Measurements from ENCODE around the gene TRIM25.

Gene TRIM25

GRCh38 chr17:56936697-56937322, 23.0 kb upstream of the TRIM25 start:
- Histone ChIP-seq H3K4me3 (ENCODE audit: low read length) (no peak overlapping the region), H3K36me3 (ENCODE audit: control insufficient read depth, insufficient read depth, low read length) (no peaks in the 10 kb centered on the region), H3K27me3 (ENCODE audit: control insufficient read depth, insufficient read depth, low read length) (no peaks in the 10 kb centered on the region), H3K4me1 (ENCODE audit: control insufficient read depth, insufficient read depth, low read length) (peaks cover 8% of the 10 kb centered on the region), H3K9ac (ENCODE audit: low read length) (no peak overlapping the region), H3K9me3 (ENCODE audit: control insufficient read depth, low read length) (no peaks in the 10 kb centered on the region)

GRCh38 chr17:56935461-56935860, 21.6 kb upstream of the TRIM25 start:
- no peaks in the 10 kb centered on the region for H3K9me3 ChIP-seq (ENCODE audit: control insufficient read depth, low read length)
- peaks cover 8% of the 10 kb centered on the region for H3K4me1 ChIP-seq (ENCODE audit: control insufficient read depth, insufficient read depth, low read length)
- H3K4me3 ChIP-seq (ENCODE audit: low read length) = no peak overlapping the region
- H3K27me3 ChIP-seq (ENCODE audit: control insufficient read depth, insufficient read depth, low read length) = no peaks in the 10 kb centered on the region
- no peak overlapping the region for H3K9ac ChIP-seq (ENCODE audit: low read length)
- H3K36me3 ChIP-seq (ENCODE audit: control insufficient read depth, insufficient read depth, low read length) = no peaks in the 10 kb centered on the region

- Histone ChIP-seq H3K36me3 (ENCODE audit: control insufficient read depth, insufficient read depth, low read length) (no peaks in the 10 kb centered on the region), H3K4me1 (ENCODE audit: control insufficient read depth, insufficient read depth, low read length) (peaks cover 8% of the 10 kb centered on the region), H3K4me3 (ENCODE audit: low read length) (no peak overlapping the region), H3K27me3 (ENCODE audit: control insufficient read depth, insufficient read depth, low read length) (no peaks in the 10 kb centered on the region), H3K9me3 (ENCODE audit: control insufficient read depth, low read length) (no peaks in the 10 kb centered on the region), H3K9ac (ENCODE audit: low read length) (no peak overlapping the region)
Measured at GRCh38 chr17:56934280-56934679, 20.4 kb upstream of the TRIM25 start.

- Histone ChIP-seq H3K4me1 (ENCODE audit: control insufficient read depth, insufficient read depth, low read length) (peaks cover 8% of the 10 kb centered on the region), H3K9ac (ENCODE audit: low read length) (no peak overlapping the region), H3K9me3 (ENCODE audit: control insufficient read depth, low read length) (no peaks in the 10 kb centered on the region), H3K4me3 (ENCODE audit: low read length) (no peak overlapping the region), H3K27me3 (ENCODE audit: control insufficient read depth, insufficient read depth, low read length) (no peaks in the 10 kb centered on the region), H3K36me3 (ENCODE audit: control insufficient read depth, insufficient read depth, low read length) (no peaks in the 10 kb centered on the region)
Measured at GRCh38 chr17:56933868-56934267, 20.0 kb upstream of the TRIM25 start.

GRCh38 chr17:56933151-56933745, 19.4 kb upstream of the TRIM25 start:
- no peak overlapping the region for H3K4me3 ChIP-seq (ENCODE audit: low read length)
- H3K27me3 ChIP-seq (ENCODE audit: control insufficient read depth, insufficient read depth, low read length) = no peaks in the 10 kb centered on the region
- no peaks in the 10 kb centered on the region for H3K36me3 ChIP-seq (ENCODE audit: control insufficient read depth, insufficient read depth, low read length)
- H3K9me3 ChIP-seq (ENCODE audit: control insufficient read depth, low read length) = no peaks in the 10 kb centered on the region
- no peak overlapping the region for H3K9ac ChIP-seq (ENCODE audit: low read length)
- peaks cover 8% of the 10 kb centered on the region for H3K4me1 ChIP-seq (ENCODE audit: control insufficient read depth, insufficient read depth, low read length)

GRCh38 chr17:56930739-56931337, 17.0 kb upstream of the TRIM25 start:
- H3K4me1 ChIP-seq (ENCODE audit: control insufficient read depth, insufficient read depth, low read length) = no peaks in the 10 kb centered on the region
- no peaks in the 10 kb centered on the region for H3K9me3 ChIP-seq (ENCODE audit: control insufficient read depth, low read length)
- no peak overlapping the region for H3K9ac ChIP-seq (ENCODE audit: low read length)
- H3K4me3 ChIP-seq (ENCODE audit: low read length) = no peak overlapping the region
- H3K27me3 ChIP-seq (ENCODE audit: control insufficient read depth, insufficient read depth, low read length) = no peaks in the 10 kb centered on the region
- no peaks in the 10 kb centered on the region for H3K36me3 ChIP-seq (ENCODE audit: control insufficient read depth, insufficient read depth, low read length)

GRCh38 chr17:56929362-56929969, 15.6 kb upstream of the TRIM25 start:
- H3K9me3 ChIP-seq (ENCODE audit: control insufficient read depth, low read length) = no peaks in the 10 kb centered on the region
- H3K4me3 ChIP-seq (ENCODE audit: low read length) = no peak overlapping the region
- H3K4me1 ChIP-seq (ENCODE audit: control insufficient read depth, insufficient read depth, low read length) = no peaks in the 10 kb centered on the region
- H3K27me3 ChIP-seq (ENCODE audit: control insufficient read depth, insufficient read depth, low read length) = no peaks in the 10 kb centered on the region
- H3K36me3 ChIP-seq (ENCODE audit: control insufficient read depth, insufficient read depth, low read length) = no peaks in the 10 kb centered on the region
- H3K9ac ChIP-seq (ENCODE audit: low read length) = no peak overlapping the region

- H3K36me3 ChIP-seq (ENCODE audit: control insufficient read depth, insufficient read depth, low read length) = no peaks in the 10 kb centered on the region
- no peak overlapping the region for H3K9ac ChIP-seq (ENCODE audit: low read length)
- H3K27me3 ChIP-seq (ENCODE audit: control insufficient read depth, insufficient read depth, low read length) = no peaks in the 10 kb centered on the region
- no peaks in the 10 kb centered on the region for H3K4me1 ChIP-seq (ENCODE audit: control insufficient read depth, insufficient read depth, low read length)
- no peak overlapping the region for H3K4me3 ChIP-seq (ENCODE audit: low read length)
- H3K9me3 ChIP-seq (ENCODE audit: control insufficient read depth, low read length) = no peaks in the 10 kb centered on the region
Measured at GRCh38 chr17:56928586-56928985, 14.7 kb upstream of the TRIM25 start.

- Histone ChIP-seq H3K4me1 (ENCODE audit: control insufficient read depth, insufficient read depth, low read length) (no peaks in the 10 kb centered on the region), H3K9me3 (ENCODE audit: control insufficient read depth, low read length) (no peaks in the 10 kb centered on the region), H3K9ac (ENCODE audit: low read length) (no peak overlapping the region), H3K27me3 (ENCODE audit: control insufficient read depth, insufficient read depth, low read length) (no peaks in the 10 kb centered on the region), H3K4me3 (ENCODE audit: low read length) (no peak overlapping the region), H3K36me3 (ENCODE audit: control insufficient read depth, insufficient read depth, low read length) (no peaks in the 10 kb centered on the region)
Measured at GRCh38 chr17:56926704-56927103, 12.9 kb upstream of the TRIM25 start.

GRCh38 chr17:56926270-56926669, 12.4 kb upstream of the TRIM25 start:
- no peak overlapping the region for H3K9ac ChIP-seq (ENCODE audit: low read length)
- no peak overlapping the region for H3K4me3 ChIP-seq (ENCODE audit: low read length)
- no peaks in the 10 kb centered on the region for H3K36me3 ChIP-seq (ENCODE audit: control insufficient read depth, insufficient read depth, low read length)
- no peaks in the 10 kb centered on the region for H3K4me1 ChIP-seq (ENCODE audit: control insufficient read depth, insufficient read depth, low read length)
- no peaks in the 10 kb centered on the region for H3K9me3 ChIP-seq (ENCODE audit: control insufficient read depth, low read length)
- H3K27me3 ChIP-seq (ENCODE audit: control insufficient read depth, insufficient read depth, low read length) = no peaks in the 10 kb centered on the region

- no peak overlapping the region for H3K9ac ChIP-seq (ENCODE audit: low read length)
- no peak overlapping the region for H3K4me3 ChIP-seq (ENCODE audit: low read length)
- no peaks in the 10 kb centered on the region for H3K9me3 ChIP-seq (ENCODE audit: control insufficient read depth, low read length)
- H3K36me3 ChIP-seq (ENCODE audit: control insufficient read depth, insufficient read depth, low read length) = no peaks in the 10 kb centered on the region
- H3K27me3 ChIP-seq (ENCODE audit: control insufficient read depth, insufficient read depth, low read length) = no peaks in the 10 kb centered on the region
- no peaks in the 10 kb centered on the region for H3K4me1 ChIP-seq (ENCODE audit: control insufficient read depth, insufficient read depth, low read length)
Measured at GRCh38 chr17:56925088-56925487, 11.2 kb upstream of the TRIM25 start.

- no peaks in the 10 kb centered on the region for H3K27me3 ChIP-seq (ENCODE audit: control insufficient read depth, insufficient read depth, low read length)
- no peaks in the 10 kb centered on the region for H3K9me3 ChIP-seq (ENCODE audit: control insufficient read depth, low read length)
- no peak overlapping the region for H3K4me3 ChIP-seq (ENCODE audit: low read length)
- H3K36me3 ChIP-seq (ENCODE audit: control insufficient read depth, insufficient read depth, low read length) = no peaks in the 10 kb centered on the region
- H3K4me1 ChIP-seq (ENCODE audit: control insufficient read depth, insufficient read depth, low read length) = peaks cover 22% of the 10 kb centered on the region
- H3K9ac ChIP-seq (ENCODE audit: low read length) = no peak overlapping the region
Measured at GRCh38 chr17:56919717-56920116, 5.9 kb upstream of the TRIM25 start.

Measured in mucosa of stomach (tissue), 1 donor.